Measurements from ENCODE around the gene PHF14. TPM values are rescaled to one million over a fixed set of nuclear protein-coding genes. Genes with fewer than 3 reads are reported as not detected.

The PHF14 gene
- polyA plus RNA-seq, 2 of the 4 experiments (the other 2 are of a cell fraction): 36.7 to 48.0 TPM

DNA sequence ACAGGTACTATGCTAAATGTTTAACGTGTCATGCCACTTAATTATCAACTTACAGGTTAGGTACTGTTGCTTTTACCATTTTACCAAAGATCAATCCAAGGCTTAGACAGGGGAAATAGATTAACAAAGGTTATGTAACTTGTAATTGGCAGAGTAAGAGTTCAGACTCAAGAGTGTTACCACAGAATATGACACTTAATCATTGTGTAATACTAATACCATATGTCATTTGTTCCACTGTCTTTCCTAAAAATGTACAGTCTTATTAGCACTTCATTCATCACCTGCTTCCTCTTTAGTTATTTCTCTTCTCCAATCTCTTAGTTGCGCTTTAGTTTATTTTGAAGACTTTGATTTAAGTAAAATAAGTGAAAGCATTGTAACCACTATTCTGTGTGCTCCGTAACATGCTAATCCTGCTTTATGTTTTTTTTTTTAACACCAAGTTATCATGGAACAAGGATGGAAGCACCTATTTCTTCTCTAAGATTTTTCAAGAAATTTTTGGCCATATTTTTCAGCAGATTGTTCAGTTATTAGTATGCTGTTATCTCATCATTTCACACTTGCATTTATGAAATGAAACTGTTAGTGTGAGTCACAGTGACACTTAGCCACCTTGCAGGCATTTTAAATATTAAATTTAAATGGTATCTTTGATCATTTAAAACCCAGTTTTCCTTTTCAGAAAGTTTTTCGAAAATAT lies 197.3 kb downstream of the PHF14 start (continued):
- TF ChIP-seq, protein P1, sequence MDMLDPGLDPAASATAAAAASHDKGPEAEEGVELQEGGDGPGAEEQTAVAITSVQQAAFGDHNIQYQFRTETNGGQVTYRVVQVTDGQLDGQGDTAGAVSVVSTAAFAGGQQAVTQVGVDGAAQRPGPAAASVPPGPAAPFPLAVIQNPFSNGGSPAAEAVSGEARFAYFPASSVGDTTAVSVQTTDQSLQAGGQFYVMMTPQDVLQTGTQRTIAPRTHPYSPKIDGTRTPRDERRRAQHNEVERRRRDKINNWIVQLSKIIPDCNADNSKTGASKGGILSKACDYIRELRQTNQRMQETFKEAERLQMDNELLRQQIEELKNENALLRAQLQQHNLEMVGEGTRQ (IDR thresholded peaks at IDR 0.05): no peak

DNA sequence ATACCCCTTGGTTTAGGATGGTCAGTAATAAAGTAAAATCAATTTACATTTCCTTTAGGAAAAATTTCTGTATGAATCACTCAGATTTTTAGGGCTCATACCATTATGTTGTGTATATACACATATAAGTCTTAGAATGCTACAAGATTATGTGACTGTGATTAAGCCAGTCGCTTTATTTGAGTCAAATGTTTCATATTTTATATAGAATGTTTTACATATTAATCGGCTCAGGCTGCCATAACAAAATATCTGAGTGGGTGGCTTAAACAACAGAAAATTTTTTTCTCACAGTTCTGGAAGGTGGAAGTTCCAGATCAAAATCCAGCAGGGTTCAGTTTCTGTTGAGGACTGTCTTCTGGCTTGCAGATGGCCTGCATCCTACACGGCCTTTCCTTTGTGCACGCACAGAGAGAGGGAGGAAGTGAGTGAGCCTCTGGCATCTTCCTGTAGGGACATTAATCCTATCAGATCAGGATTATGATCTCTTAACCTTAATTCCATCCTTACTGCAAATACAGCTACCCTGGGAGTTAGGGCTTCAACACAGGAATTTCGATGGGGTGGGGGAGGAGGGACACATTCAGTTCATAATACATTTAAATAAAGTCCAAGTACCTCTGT lies 198.0 kb downstream of the PHF14 start:
- H3K4me1 ChIP-seq: no peaks in the 10 kb centered on the region
- FAIRE-seq (no peak), ATAC-seq (no peak), DNase-seq (ENCODE audit: low read depth in 1 of 2, low spot score in 1 of 2) (no peak)
- H3K4me2 ChIP-seq: no peak overlapping the region
- no peak overlapping the region for H3K27ac ChIP-seq
- ChIA-PET CTCF (interaction anchor here (1.3 kb wide), 1 partner anchor 20 kb away, joined by 4 read pairs; no protein-coding TSS in a partner anchor), POLR2A (no interaction called here)
- no peaks in the 10 kb centered on the region for H3K9me3 ChIP-seq
- 94% methylated on average over 5 of the region's 5 CpGs for WGBS (ENCODE audit: missing lambda C conversion rate)
- TF ChIP-seq, protein P2, sequence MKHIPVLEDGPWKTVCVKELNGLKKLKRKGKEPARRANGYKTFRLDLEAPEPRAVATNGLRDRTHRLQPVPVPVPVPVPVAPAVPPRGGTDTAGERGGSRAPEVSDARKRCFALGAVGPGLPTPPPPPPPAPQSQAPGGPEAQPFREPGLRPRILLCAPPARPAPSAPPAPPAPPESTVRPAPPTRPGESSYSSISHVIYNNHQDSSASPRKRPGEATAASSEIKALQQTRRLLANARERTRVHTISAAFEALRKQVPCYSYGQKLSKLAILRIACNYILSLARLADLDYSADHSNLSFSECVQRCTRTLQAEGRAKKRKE (CRISPR knock-in tag; IDR thresholded peaks at IDR 0.05; ENCODE audit: low read depth): no peak
- TF ChIP-seq FOSL2 (IDR thresholded peaks at IDR 0.05) (no peak), FOSL2 (CRISPR knock-in tag; IDR thresholded peaks at IDR 0.05) (no peak), REST (IDR thresholded peaks at IDR 0.05) (no peak), EP300 (IDR thresholded peaks at IDR 0.05) (no peak), BHLHE40 (IDR thresholded peaks at IDR 0.05; ENCODE audit: low read depth, low read length) (no peak), SMC3 (IDR thresholded peaks at IDR 0.05) (no peak), CTCF (IDR thresholded peaks at IDR 0.05) (no peak), POLR2A (IDR thresholded peaks at IDR 0.05; ENCODE audit: low read length) (no peak)
- no peak overlapping the region for H3K4me3 ChIP-seq

DNA sequence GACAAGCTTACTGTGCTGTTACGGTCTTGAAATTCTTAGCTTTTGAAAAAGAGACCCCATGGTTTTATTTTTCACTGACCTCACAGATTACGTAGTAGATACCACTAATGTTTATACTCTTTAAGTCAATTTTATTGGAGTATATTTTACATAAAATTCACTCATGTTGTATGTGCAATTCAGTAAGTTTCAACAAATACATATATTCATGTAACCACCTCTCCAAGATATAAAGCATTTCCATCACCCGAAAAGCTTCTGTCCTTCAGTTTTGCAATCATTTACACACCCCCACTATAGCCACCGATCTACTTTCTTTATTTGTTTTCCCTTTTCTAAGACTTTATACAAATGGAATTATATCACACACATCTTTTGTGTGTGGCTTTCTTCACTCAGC lies 199.2 kb downstream of the PHF14 start:
- CTCF ChIA-PET: interaction anchor here (1.3 kb wide), 1 partner anchor 21 kb away, joined by 4 read pairs; no protein-coding TSS in a partner anchor
- 72% methylated on average over 4 of the region's 4 CpGs for WGBS (ENCODE audit: missing lambda C conversion rate)
- Histone ChIP-seq H3K4me2 (no peak overlapping the region), H3K4me1 (no peaks in the 10 kb centered on the region), H3K9me3 (no peaks in the 10 kb centered on the region), H3K27ac (no peak overlapping the region), H3K4me3 (no peak overlapping the region)
- DNase-seq (ENCODE audit: low read depth in 1 of 2, low spot score in 1 of 2) (no peak), FAIRE-seq (no peak), ATAC-seq (no peak)
- POLR2A ChIA-PET: no interaction called here
- TF ChIP-seq BHLHE40 (IDR thresholded peaks at IDR 0.05; ENCODE audit: low read depth, low read length) (no peak), POLR2A (IDR thresholded peaks at IDR 0.05; ENCODE audit: low read length) (no peak), NFE2L2 (conservative IDR thresholded peaks at IDR 0.05; ENCODE audit: low read length) (no peak), SMC3 (IDR thresholded peaks at IDR 0.05) (no peak), KDM1A (IDR thresholded peaks at IDR 0.05; ENCODE audit: low read depth) (no peak), FOSL2 (IDR thresholded peaks at IDR 0.05) (no peak), FOSL2 (CRISPR knock-in tag; IDR thresholded peaks at IDR 0.05) (no peak), JUN (IDR thresholded peaks at IDR 0.05) (no peak), RARB (CRISPR knock-in tag; IDR thresholded peaks at IDR 0.05) (no peak), CBX2 (IDR thresholded peaks at IDR 0.05; ENCODE audit: borderline replicate concordance, low read depth) (no peak), HMGXB4 (CRISPR knock-in tag; IDR thresholded peaks at IDR 0.05; ENCODE audit: borderline replicate concordance) (no peak), HDAC2 (IDR thresholded peaks at IDR 0.05) (no peak), EHF (CRISPR knock-in tag; IDR thresholded peaks at IDR 0.05) (no peak), EHMT2 (IDR thresholded peaks at IDR 0.05; ENCODE audit: low read depth) (no peak), ZFP36 (IDR thresholded peaks at IDR 0.05; ENCODE audit: borderline replicate concordance, partially characterized antibody) (no peak), PBX3 (IDR thresholded peaks at IDR 0.05) (no peak), ZNF302 (CRISPR knock-in tag; IDR thresholded peaks at IDR 0.05) (no peak)
- TF ChIP-seq, protein P2 (CRISPR knock-in tag; IDR thresholded peaks at IDR 0.05; ENCODE audit: low read depth): no peak

Measured in A549 (cell line).